Prostate gland (tissue), 2 donors: Measurements from ENCODE around the gene PET117.

ENCODE experiments used
- CTCF ChIP-seq, 4 experiments: fragments of 200-600 bp in 2 of 4; fragments of 450-650 bp in 2 of 4; sonication (generic) in 2 of 4; IDR thresholded peaks; 1 replicate in 3 of 4; 2 replicates in 1 of 4; pipeline ENCODE4 v1.5.1; 2016 to 2019; ENCODE audit warnings: antibody characterized with exemption in 4 of 4, mild to moderate bottlenecking in 2 of 4, moderate library complexity in 2 of 4
- POLR2A ChIP-seq: fragments of 450-650 bp; IDR thresholded peaks from one replicate; pipeline ENCODE4 v1.6.1; 2016; ENCODE audit warnings: antibody characterized with exemption, mild to moderate bottlenecking

- TF ChIP-seq CTCF (IDR thresholded peaks at IDR 0.05) (no peak), POLR2A (no peak)
Measured at GRCh38 chr20:18144541-18145099, 7.0 kb downstream of the PET117 start.
